Aorta (tissue), 5 donors: Measurements from ENCODE around the gene NKRF. TPM values are rescaled to one million over a fixed set of nuclear protein-coding genes. Genes with fewer than 3 reads are reported as not detected.
"Not testable (repeated sequence)": the region's sequence is repeated elsewhere in the genome, so short reads cannot be mapped to it uniquely, and the experiment has no call there.

Source experiments
- ATAC-seq: fragments of 200-7000 bp; cut with Tn5 transposase; one replicate; pipeline ENCODE4 v1.9.1; 2022; ENCODE audit warnings: moderate library complexity; ENCODE audit not compliant: low FRiP score
- DNase-seq, 2 donors: peaks; one replicate each; pipeline ENCODE4 v3.0.0-alpha.2; 2020
- H3K27ac ChIP-seq, 2 donors: one replicate each; pipeline ENCODE4 v1.5.1; 2013; ENCODE audit warnings: low read length in 2 of 2, mild to moderate bottlenecking in 2 of 2, moderate library complexity in 2 of 2, control low read depth in 1 of 2, inconsistent platforms in 1 of 2, low read depth in 1 of 2
- H3K27me3 ChIP-seq, 2 donors: one replicate each; pipeline ENCODE4 v1.6.1; 2013; ENCODE audit warnings: control low read depth in 1 of 2, low read length in 1 of 2, mild to moderate bottlenecking in 1 of 2, moderate library complexity in 1 of 2; ENCODE audit not compliant: insufficient read depth in 2 of 2, control insufficient read depth in 1 of 2
- H3K36me3 ChIP-seq, 2 donors: one replicate each; pipeline ENCODE4 v1.6.1; 2013; ENCODE audit warnings: control low read depth in 1 of 2, low read length in 1 of 2, mild to moderate bottlenecking in 1 of 2; ENCODE audit not compliant: insufficient read depth in 2 of 2, control insufficient read depth in 1 of 2
- H3K4me1 ChIP-seq, 2 donors: one replicate each; pipeline ENCODE4 v1.6.1; 2013; ENCODE audit warnings: low read length in 2 of 2, control low read depth in 1 of 2, mild to moderate bottlenecking in 1 of 2, moderate library complexity in 1 of 2; ENCODE audit not compliant: insufficient read depth in 2 of 2, control insufficient read depth in 1 of 2
- H3K4me3 ChIP-seq, 2 donors: one replicate each; pipeline ENCODE4 v1.5.1; 2013; ENCODE audit warnings: low read length in 2 of 2, control low read depth in 1 of 2, mild to moderate bottlenecking in 1 of 2
- H3K9me3 ChIP-seq: one replicate; pipeline ENCODE4 v1.6.1; 2013; ENCODE audit warnings: mild to moderate bottlenecking, low read length; ENCODE audit not compliant: control insufficient read depth
- WGBS, 2 donors: extraction: QIAGEN DNeasy Blood & Tissue Kit; methylation state at CpG; one replicate each; pipeline ENCODE4 v1.1.7; 2013; 5-methylcytosine and 5-hydroxymethylcytosine counted together
- intact Hi-C, 2 donors: fragments of 100-400 bp; cut with DNase I; formaldehyde crosslinking; loops; one replicate each; pipeline versions ENCODE4 v1.14.2 to v1.15.0; 2022
- polyA plus RNA-seq, 2 donors: library from polyadenylated mRNA; stranded (reverse); fragments of 200-250 nt; gene quantifications; one replicate each; pipeline ENCODE4 v1.2.3, GENCODE V29; 2013
- total RNA-seq, 2 donors: library from RNA; stranded (reverse); fragmentation: NEBNext Ultra II Directional; extraction: Animal tissue kit (Norgen Biotek cat#: 25700); gene quantifications; one replicate each; pipeline ENCODE4 v1.2.1, GENCODE V29; 2021
- donor health status: healthy with polysubstance abuse.
- donor health status: Bipolar disorder and iron deficiency.
- donor health status: DM: no; HTN: no; CAD: no.
- donor health status: DM: no; HTN: no; CAD: no.
- donor health status: DM: yes; HTN: yes; CAD: no.

NKRF gene
- total and polyA plus RNA-seq, 4 donors = 1.5 to 8.9 (median 6.8) TPM

GRCh38 chrX:119640731-119641170 lies 34.5 kb upstream of the NKRF start:
- intact Hi-C loops = no loop called here

GRCh38 chrX:119638725-119639471 lies 32.7 kb upstream of the NKRF start:
- no peak overlapping the region for H3K4me3 ChIP-seq
- intact Hi-C loops = no loop called here
- H3K4me1 ChIP-seq = no peaks in the 10 kb centered on the region
- H3K27ac ChIP-seq = no peak overlapping the region
- 72 to 89% methylated on average over 10 of the region's 10 CpGs for WGBS, 2 donors
- ATAC-seq (no peak), DNase-seq (no peak)
- no peaks in the 10 kb centered on the region for H3K36me3 ChIP-seq
- H3K9me3 ChIP-seq = no peaks in the 10 kb centered on the region
- no peaks in the 10 kb centered on the region for H3K27me3 ChIP-seq

More at GRCh38 chrX:119640731-119641170, 34.5 kb upstream of the NKRF start:
- DNase-seq (no peak), ATAC-seq (no peak)
- 66 to 85% methylated on average over 5 of the region's 5 CpGs for WGBS, 2 donors
- H3K36me3 ChIP-seq = no peaks in the 10 kb centered on the region
- H3K9me3 ChIP-seq = no peaks in the 10 kb centered on the region
- no peaks in the 10 kb centered on the region for H3K27me3 ChIP-seq
- H3K4me1 ChIP-seq = no peaks in the 10 kb centered on the region
- H3K27ac ChIP-seq = no peak overlapping the region
- H3K4me3 ChIP-seq = no peak overlapping the region

GRCh38 chrX:119637421-119637820 lies 31.2 kb upstream of the NKRF start:
- H3K36me3 ChIP-seq, DNase-seq, intact Hi-C loops, H3K4me3 ChIP-seq, H3K9me3 ChIP-seq, H3K27ac ChIP-seq, ATAC-seq, H3K27me3 ChIP-seq, H3K4me1 ChIP-seq: not testable (repeated sequence)
- 44 to 89% methylated on average over 1 of the region's 1 CpG for WGBS, 2 donors

- Histone ChIP-seq H3K4me3 (no peak overlapping the region), H3K36me3 (no peaks in the 10 kb centered on the region), H3K27me3 (no peaks in the 10 kb centered on the region), H3K27ac (no peak overlapping the region), H3K9me3 (no peaks in the 10 kb centered on the region), H3K4me1 (no peaks in the 10 kb centered on the region)
- DNase-seq (no peak), ATAC-seq (no peak)
- WGBS, 2 donors = 84 to 93% methylated on average over 6 to 8 of the region's 8 CpGs
- intact Hi-C loops = no loop called here
Observed at GRCh38 chrX:119636419-119636818, 30.2 kb upstream of the NKRF start.

GRCh38 chrX:119635799-119636198 lies 29.6 kb upstream of the NKRF start:
- Histone ChIP-seq H3K36me3 (no peaks in the 10 kb centered on the region), H3K9me3 (no peaks in the 10 kb centered on the region), H3K27ac (no peak overlapping the region), H3K4me3 (no peak overlapping the region), H3K4me1 (no peaks in the 10 kb centered on the region), H3K27me3 (no peaks in the 10 kb centered on the region)
- ATAC-seq (no peak), DNase-seq (no peak)
- intact Hi-C loops = no loop called here
- 77 to 94% methylated on average over 1 of the region's 1 CpG for WGBS, 2 donors

- Histone ChIP-seq H3K9me3 (no peaks in the 10 kb centered on the region), H3K27me3 (no peaks in the 10 kb centered on the region), H3K4me1 (no peaks in the 10 kb centered on the region), H3K4me3 (no peak overlapping the region), H3K36me3 (no peaks in the 10 kb centered on the region), H3K27ac (no peak overlapping the region)
- DNase-seq = no peak
- WGBS, 2 donors = 65 to 79% methylated on average over 3 of the region's 3 CpGs
- intact Hi-C loops = no loop called here
- ATAC-seq = no peak
Observed at GRCh38 chrX:119635179-119635578, 29.0 kb upstream of the NKRF start.

GRCh38 chrX:119625843-119626242 lies 19.6 kb upstream of the NKRF start:
- intact Hi-C loops = no loop called here
- no peak for DNase-seq
- 73 to 91% methylated on average over 2 of the region's 2 CpGs for WGBS, 2 donors

GRCh38 chrX:119624951-119625668 lies 18.9 kb upstream of the NKRF start:
- Histone ChIP-seq H3K4me3 (no peak overlapping the region), H3K9me3 (no peaks in the 10 kb centered on the region), H3K27me3 (no peaks in the 10 kb centered on the region), H3K27ac (no peak overlapping the region), H3K4me1 (no peaks in the 10 kb centered on the region), H3K36me3 (no peaks in the 10 kb centered on the region)
- no peak for DNase-seq
- 81 to 92% methylated on average over 10 of the region's 10 CpGs for WGBS, 2 donors
- no peak for ATAC-seq
- intact Hi-C loops = no loop called here

More at GRCh38 chrX:119625843-119626242, 19.6 kb upstream of the NKRF start:
- no peak overlapping the region for H3K4me3 ChIP-seq
- H3K27me3 ChIP-seq = no peaks in the 10 kb centered on the region
- H3K9me3 ChIP-seq = no peaks in the 10 kb centered on the region
- no peak overlapping the region for H3K27ac ChIP-seq
- no peaks in the 10 kb centered on the region for H3K36me3 ChIP-seq
- no peak for ATAC-seq
- no peaks in the 10 kb centered on the region for H3K4me1 ChIP-seq

GRCh38 chrX:119624417-119624816 lies 18.2 kb upstream of the NKRF start:
- 92 to 98% methylated on average over 11 of the region's 11 CpGs for WGBS, 2 donors
- Histone ChIP-seq H3K9me3 (no peaks in the 10 kb centered on the region), H3K27me3 (no peaks in the 10 kb centered on the region), H3K4me3 (no peak overlapping the region), H3K36me3 (no peaks in the 10 kb centered on the region), H3K27ac (no peak overlapping the region), H3K4me1 (no peaks in the 10 kb centered on the region)
- ATAC-seq (no peak), DNase-seq (no peak)
- intact Hi-C loops = no loop called here
